GM12878 (cell line): ENCODE measurements around the gene C2orf92. TPM values are rescaled to one million over a fixed set of nuclear protein-coding genes. Genes with fewer than 3 reads are reported as not detected.

Experiments
- CBFB ChIP-seq: IDR thresholded peaks from 2 replicates; pipeline ENCODE4 v1.6.1; 2016; ENCODE audit warnings: antibody characterized with exemption, low read depth
- EGR1 ChIP-seq, 2 experiments: IDR thresholded peaks; 1 replicate in 1 of 2; 2 replicates in 1 of 2; pipeline ENCODE4 v1.6.1; 2011 to 2012; ENCODE audit warnings: low read depth in 2 of 2, low read length in 2 of 2, borderline replicate concordance in 1 of 2, mild to moderate bottlenecking in 1 of 2, moderate library complexity in 1 of 2
- KDM1A ChIP-seq: fragments of 200-600 bp; sonication (generic); IDR thresholded peaks from 2 replicates; pipeline ENCODE4 v1.6.1; 2016; ENCODE audit warnings: borderline replicate concordance
- NFXL1 ChIP-seq: fragments of 450-650 bp; IDR thresholded peaks from 2 replicates; pipeline ENCODE4 v1.6.1; 2017; ENCODE audit warnings: antibody characterized with exemption, mild to moderate bottlenecking, borderline replicate concordance
- NR2F1 ChIP-seq: fragments of 450-650 bp; conservative IDR thresholded peaks from 2 replicates; pipeline ENCODE4 v1.6.1; 2017; ENCODE audit warnings: mild to moderate bottlenecking
- SIX5 ChIP-seq: IDR thresholded peaks from 2 replicates; pipeline ENCODE4 v1.6.1; 2011; ENCODE audit warnings: mild to moderate bottlenecking, low read depth, low read length, moderate library complexity; ENCODE audit not compliant: severe bottlenecking
- SMARCA5 ChIP-seq: fragments of 450-650 bp; IDR thresholded peaks from 2 replicates; pipeline ENCODE4 v1.6.1; 2017; ENCODE audit warnings: mild to moderate bottlenecking
- ZBED1 ChIP-seq: IDR thresholded peaks from 2 replicates; pipeline ENCODE4 v1.6.1; 2016; ENCODE audit warnings: borderline replicate concordance
- ZNF207 ChIP-seq: fragments of 450-650 bp; IDR thresholded peaks from 2 replicates; pipeline ENCODE4 v1.6.1; 2014; ENCODE audit warnings: antibody characterized with exemption, mild to moderate bottlenecking, borderline replicate concordance
- ZSCAN29 ChIP-seq: fragments of 450-650 bp; IDR thresholded peaks from 2 replicates; pipeline ENCODE4 v1.6.1; 2017; ENCODE audit warnings: mild to moderate bottlenecking, moderate library complexity
- polyA plus RNA-seq, 11 experiments: library from polyadenylated mRNA; depleted of rRNA in 4 of 11; unstranded in 6 of 11; stranded (reverse) in 5 of 11; fragments of >200 nt; fragmentation: Nextera tagmentation in 4 of 11; fragmentation: Illumina TruSeq in 1 of 11; extraction: Ambion mirVana in 4 of 11; extraction: Trizol in 1 of 11; gene quantifications; 1 replicate in 1 of 11; 2 replicates in 10 of 11; pipeline versions ENCODE4 v1.2.1 to v1.2.3, GENCODE V29; 2011 to 2016; ENCODE audit warnings: inconsistent platforms in 2 of 11, missing spikeins in 2 of 11, low read depth in 1 of 11
- total RNA-seq, 4 experiments: library from RNA; depleted of rRNA in 3 of 4; stranded (reverse); fragments of >200 nt in 3 of 4; fragmentation: Illumina TruSeq in 1 of 4; extraction: Trizol in 1 of 4; gene quantifications; 2 replicates each; pipeline versions ENCODE4 v1.2.1 to v1.2.3, GENCODE V29; 2013 to 2021
- TF ChIP-seq, protein P1 (sequence below): fragments of 450-650 bp; conservative IDR thresholded peaks from 2 replicates; pipeline ENCODE4 v1.6.1; 2017; ENCODE audit warnings: mild to moderate bottlenecking, moderate library complexity
- TF ChIP-seq, protein P2 (sequence below): fragments of 450-650 bp; IDR thresholded peaks from 2 replicates; pipeline ENCODE4 v1.6.1; 2017; ENCODE audit warnings: mild to moderate bottlenecking

Gene C2orf92
- total and polyA plus RNA-seq, 10 of the 15 experiments (the other 5 are each of a cell fraction or from before 2014, with no cell fraction given) = 0.40 to 10.1 (median 3.7) TPM

- TF ChIP-seq SMARCA5 (peak; percentile 42; the same call in 1 of the 2 replicates), ZNF207 (no peak), SIX5 (no peak), ZBED1 (no peak), NFXL1 (0 out of 2 replicates have a peak, but pooled peaks have one; percentile 38), CBFB (peak; percentile 9; the same call in 1 of the 2 replicates), ZSCAN29 (no peak), EGR1 (IDR thresholded peaks at IDR 0.05; ENCODE audit: borderline replicate concordance in 1 of 2, low read depth in 2 of 2, low read length in 2 of 2) (peak in 1 of 2 experiments; percentile 57; a peak in 2 of 3 replicates), NR2F1 (peak; percentile 72), KDM1A (no peak)
- TF ChIP-seq, protein P1, sequence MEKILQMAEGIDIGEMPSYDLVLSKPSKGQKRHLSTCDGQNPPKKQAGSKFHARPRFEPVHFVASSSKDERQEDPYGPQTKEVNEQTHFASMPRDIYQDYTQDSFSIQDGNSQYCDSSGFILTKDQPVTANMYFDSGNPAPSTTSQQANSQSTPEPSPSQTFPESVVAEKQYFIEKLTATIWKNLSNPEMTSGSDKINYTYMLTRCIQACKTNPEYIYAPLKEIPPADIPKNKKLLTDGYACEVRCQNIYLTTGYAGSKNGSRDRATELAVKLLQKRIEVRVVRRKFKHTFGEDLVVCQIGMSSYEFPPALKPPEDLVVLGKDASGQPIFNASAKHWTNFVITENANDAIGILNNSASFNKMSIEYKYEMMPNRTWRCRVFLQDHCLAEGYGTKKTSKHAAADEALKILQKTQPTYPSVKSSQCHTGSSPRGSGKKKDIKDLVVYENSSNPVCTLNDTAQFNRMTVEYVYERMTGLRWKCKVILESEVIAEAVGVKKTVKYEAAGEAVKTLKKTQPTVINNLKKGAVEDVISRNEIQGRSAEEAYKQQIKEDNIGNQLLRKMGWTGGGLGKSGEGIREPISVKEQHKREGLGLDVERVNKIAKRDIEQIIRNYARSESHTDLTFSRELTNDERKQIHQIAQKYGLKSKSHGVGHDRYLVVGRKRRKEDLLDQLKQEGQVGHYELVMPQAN = peak; percentile 79
- TF ChIP-seq, protein P2, sequence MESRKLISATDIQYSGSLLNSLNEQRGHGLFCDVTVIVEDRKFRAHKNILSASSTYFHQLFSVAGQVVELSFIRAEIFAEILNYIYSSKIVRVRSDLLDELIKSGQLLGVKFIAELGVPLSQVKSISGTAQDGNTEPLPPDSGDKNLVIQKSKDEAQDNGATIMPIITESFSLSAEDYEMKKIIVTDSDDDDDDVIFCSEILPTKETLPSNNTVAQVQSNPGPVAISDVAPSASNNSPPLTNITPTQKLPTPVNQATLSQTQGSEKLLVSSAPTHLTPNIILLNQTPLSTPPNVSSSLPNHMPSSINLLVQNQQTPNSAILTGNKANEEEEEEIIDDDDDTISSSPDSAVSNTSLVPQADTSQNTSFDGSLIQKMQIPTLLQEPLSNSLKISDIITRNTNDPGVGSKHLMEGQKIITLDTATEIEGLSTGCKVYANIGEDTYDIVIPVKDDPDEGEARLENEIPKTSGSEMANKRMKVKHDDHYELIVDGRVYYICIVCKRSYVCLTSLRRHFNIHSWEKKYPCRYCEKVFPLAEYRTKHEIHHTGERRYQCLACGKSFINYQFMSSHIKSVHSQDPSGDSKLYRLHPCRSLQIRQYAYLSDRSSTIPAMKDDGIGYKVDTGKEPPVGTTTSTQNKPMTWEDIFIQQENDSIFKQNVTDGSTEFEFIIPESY = no peak
- TF ChIP-seq, all 136 proteins: peak for 13
Measured at GRCh38 chr2:97663626-97663961, 5.9 kb upstream of the C2orf92 start (continued).
